OCI-LY7 (cell line): ENCODE measurements around the gene TRAM2. TPM values are rescaled to one million over a fixed set of nuclear protein-coding genes. Genes with fewer than 3 reads are reported as not detected.
A peak's percentile ranks its signal among the peaks of the same experiment; 100 is the strongest.

Source experiments
- BruUV-seq: library from RNA; stranded (reverse); fragments of 400-500 nt; replicated peaks from 2 replicates; lab custom pipeline; 2021; lab: Mats Ljungman, UMichigan
- CTCF ChIA-PET: fragments of 300-600 bp; sonication (Branson Sonifier 250); formaldehyde crosslinking; loops from one replicate; lab custom pipeline; 2022; ENCODE audit warnings: antibody characterized with exemption; ENCODE audit not compliant: unreplicated experiment; lab: Charles Lee
- POLR2A ChIA-PET: fragments of 300-600 bp; sonication (Branson Sonifier 250); formaldehyde crosslinking; loops from one replicate; lab custom pipeline; 2022; ENCODE audit warnings: antibody characterized with exemption; lab: Charles Lee
- DNase-seq: peaks from one replicate; pipeline ENCODE4 v3.0.0-alpha.2; 2015; ENCODE audit warnings: low spot score
- H2AFZ ChIP-seq: fragments of 200-600 bp; sonication (generic), shearing (Covaris generic); 2 replicates; pipeline ENCODE4 v1.6.1; 2014; ENCODE audit warnings: mild to moderate bottlenecking, antibody characterized with exemption, low read length, moderate library complexity
- H3K27ac ChIP-seq: fragments of 200-600 bp; sonication (generic); 2 replicates; pipeline ENCODE4 v1.5.1; 2014; ENCODE audit warnings: mixed run types, low read depth, mild to moderate bottlenecking, moderate library complexity, low read length, inconsistent platforms; ENCODE audit not compliant: poor library complexity, severe bottlenecking
- H3K36me3 ChIP-seq: fragments of 200-600 bp; sonication (generic); 2 replicates; pipeline ENCODE4 v1.6.1; 2014; ENCODE audit warnings: mild to moderate bottlenecking, antibody characterized with exemption, low read length, moderate library complexity, mixed read lengths; ENCODE audit not compliant: insufficient read depth
- H3K4me1 ChIP-seq: fragments of 200-600 bp; sonication (generic); 2 replicates; pipeline ENCODE4 v1.5.1; 2014; ENCODE audit warnings: mild to moderate bottlenecking, low read length; ENCODE audit not compliant: insufficient read depth, poor library complexity, severe bottlenecking
- H3K4me2 ChIP-seq: fragments of 200-600 bp; sonication (generic); 2 replicates; pipeline ENCODE4 v1.6.1; 2014; ENCODE audit warnings: mild to moderate bottlenecking, low read length
- H3K4me3 ChIP-seq: fragments of 200-600 bp; sonication (generic); 2 replicates; pipeline ENCODE4 v1.5.1; 2014; ENCODE audit warnings: mild to moderate bottlenecking, low read depth, low read length; ENCODE audit not compliant: poor library complexity, severe bottlenecking
- H3K79me2 ChIP-seq: fragments of 200-600 bp; sonication (generic); 2 replicates; pipeline ENCODE4 v1.6.1; 2016; ENCODE audit warnings: low read depth, mild to moderate bottlenecking, low read length, moderate library complexity, mixed read lengths; ENCODE audit not compliant: insufficient read depth
- H3K9me2 ChIP-seq: fragments of 200-600 bp; sonication (generic); 2 replicates; pipeline ENCODE4 v1.6.1; 2016; ENCODE audit warnings: mild to moderate bottlenecking, low read length, mixed read lengths; ENCODE audit not compliant: insufficient read depth
- H3K9me3 ChIP-seq: fragments of 200-600 bp; sonication (generic); 2 replicates; pipeline ENCODE4 v1.6.1; 2014; ENCODE audit warnings: mild to moderate bottlenecking, mixed run types, low read length, mixed read lengths
- H4K20me1 ChIP-seq: fragments of 200-600 bp; sonication (generic); 2 replicates; pipeline ENCODE4 v1.6.1; 2014; ENCODE audit warnings: mild to moderate bottlenecking, antibody characterized with exemption, low read length, moderate library complexity, mixed read lengths; ENCODE audit not compliant: insufficient read depth
- CTCF ChIP-seq: fragments of 200-600 bp; sonication (generic); conservative IDR thresholded peaks from 2 replicates; pipeline ENCODE4 v1.5.1; 2014; ENCODE audit warnings: mild to moderate bottlenecking, antibody characterized with exemption, low read length, moderate library complexity, mixed read lengths
- EZH2phosphoT487 ChIP-seq: fragments of 200-600 bp; sonication (generic); IDR thresholded peaks from 2 replicates; pipeline ENCODE4 v1.6.1; 2018; ENCODE audit warnings: low read depth, borderline replicate concordance, mild to moderate bottlenecking, mixed run types, antibody characterized with exemption, low read length, moderate library complexity, mixed read lengths
- intact Hi-C: fragments of 100-400 bp; cut with micrococcal nuclease; formaldehyde crosslinking; loops from one replicate; pipeline ENCODE4 v1.10.0; 2022; ENCODE audit not compliant: unreplicated experiment
- total RNA-seq, 2 experiments: library from RNA; depleted of rRNA in 1 of 2; stranded (reverse); fragments of >200 nt in 1 of 2; shearing (Covaris generic) in 1 of 2; gene quantifications; 2 replicates each; pipeline ENCODE4 v1.2.3, GENCODE V29; 2014 to 2022

Gene TRAM2
- total RNA-seq, 2 experiments from 2014 or later = 19.3 to 38.2 TPM

GRCh38 chr6:52562911-52563310, 13.9 kb downstream of the TRAM2 start:
- peaks cover 56% of the 10 kb centered on the region for H3K4me1 ChIP-seq
- H3K4me2 ChIP-seq = peak overlapping the region; percentile 65
- H3K9me2 ChIP-seq = no peaks in the 10 kb centered on the region
- H3K4me3 ChIP-seq = no peak overlapping the region
- H3K79me2 ChIP-seq = peaks cover 93% of the 10 kb centered on the region
- POLR2A ChIA-PET = interaction anchor here (0.6 to 1.8 kb wide), 11 partner anchors 9 to 144 kb away, joined by 3 to 10 read pairs (median 5); partner anchors contain the start of gene TRAM2
- peaks cover 5% of the 10 kb centered on the region for H4K20me1 ChIP-seq
- H3K36me3 ChIP-seq = peaks cover 42% of the 10 kb centered on the region
- H3K27ac ChIP-seq = no peak overlapping the region
- CTCF ChIA-PET = no interaction called here
- no peak for DNase-seq
- H2AFZ ChIP-seq = no peak overlapping the region
- no peaks in the 10 kb centered on the region for H3K9me3 ChIP-seq
- intact Hi-C loops = no loop called here
- BruUV-seq = no TSS peak
- TF ChIP-seq EZH2phosphoT487 = no peak
- TF ChIP-seq CTCF = no peak

DNA sequence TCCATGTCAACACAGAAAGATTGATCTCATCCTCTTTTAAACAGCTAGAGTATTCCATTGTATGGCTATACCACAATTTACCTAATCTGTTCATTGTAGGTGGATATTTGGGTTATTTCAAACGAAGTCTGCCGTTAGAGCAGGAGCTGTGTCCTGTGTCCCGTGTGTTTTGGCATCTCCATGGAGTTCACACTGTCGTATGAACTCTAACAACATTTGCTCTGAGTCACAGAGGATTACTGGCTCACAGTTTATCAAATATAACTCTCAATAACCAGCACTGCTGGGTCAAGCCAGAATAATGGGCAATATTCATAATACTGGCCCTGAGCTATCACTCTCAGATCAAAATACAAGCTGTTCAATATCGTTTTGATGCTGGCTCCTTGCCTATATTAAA, 16.4 kb downstream of the TRAM2 start:
- Histone ChIP-seq H3K9me2 (no peaks in the 10 kb centered on the region), H4K20me1 (peaks cover 5% of the 10 kb centered on the region), H3K9me3 (no peaks in the 10 kb centered on the region), H3K4me3 (no peak overlapping the region), H3K4me2 (no peak overlapping the region), H3K4me1 (peaks cover 54% of the 10 kb centered on the region), H2AFZ (no peak overlapping the region), H3K27ac (no peak overlapping the region), H3K79me2 (peaks cover 85% of the 10 kb centered on the region), H3K36me3 (peaks cover 37% of the 10 kb centered on the region)
- BruUV-seq = no TSS peak
- no peak for TF ChIP-seq CTCF
- DNase-seq = no peak
- intact Hi-C loops = no loop called here
- ChIA-PET POLR2A (interaction anchor here (0.6 to 0.9 kb wide), 2 partner anchors 16 to 40 kb away, joined by 3 read pairs; no protein-coding TSS in a partner anchor), CTCF (no interaction called here)

DNA sequence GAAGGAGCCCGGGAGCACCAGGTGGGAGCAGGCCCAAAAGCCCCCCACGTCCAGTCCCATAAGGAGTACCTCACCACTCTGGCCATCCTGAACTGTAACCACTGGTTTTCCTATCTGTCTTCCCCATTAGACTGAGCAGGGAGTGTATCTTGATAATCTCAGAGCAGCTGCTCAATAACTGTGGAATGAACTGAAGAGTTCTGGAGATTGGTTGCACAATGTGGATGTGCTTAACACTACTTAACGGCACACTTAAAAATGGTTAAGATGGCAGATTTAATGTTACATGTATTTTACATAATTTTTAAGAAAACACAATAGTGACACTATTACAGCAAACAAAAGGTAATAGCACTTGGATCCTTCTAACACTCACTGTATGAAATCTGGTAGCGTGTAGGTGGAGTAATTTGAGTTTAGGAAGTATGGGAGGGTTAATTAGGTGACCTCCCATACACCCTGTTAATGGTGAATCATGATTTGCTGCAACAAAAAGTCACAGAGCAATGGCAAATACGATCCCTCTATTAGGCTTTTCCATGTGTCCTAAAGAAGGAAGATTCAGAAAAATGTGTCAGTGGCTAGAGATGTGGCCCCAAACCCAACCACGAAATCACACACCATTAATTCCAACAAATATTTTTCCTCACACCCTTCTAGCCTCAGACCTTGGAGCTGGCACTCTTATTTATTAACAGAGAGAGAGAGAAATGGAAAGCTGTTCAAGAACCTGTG, 18.4 kb downstream of the TRAM2 start:
- Histone ChIP-seq H3K9me2 (no peaks in the 10 kb centered on the region), H4K20me1 (peaks cover 5% of the 10 kb centered on the region; the same call in 1 of the 2 replicates), H3K4me2 (peak overlapping the region; percentile 4), H3K4me1 (peaks cover 40% of the 10 kb centered on the region), H3K36me3 (peaks cover 32% of the 10 kb centered on the region), H3K9me3 (no peaks in the 10 kb centered on the region), H3K79me2 (peaks cover 85% of the 10 kb centered on the region; the same call in 1 of the 2 replicates), H3K27ac (no peak overlapping the region), H3K4me3 (no peak overlapping the region), H2AFZ (no peak overlapping the region)
- intact Hi-C loops = no loop called here
- BruUV-seq = no TSS peak
- no peak for DNase-seq
- ChIA-PET POLR2A (interaction anchor here (0.6 to 1.5 kb wide), 7 partner anchors 10 to 103 kb away, joined by 3 to 4 read pairs (median 3); no protein-coding TSS in a partner anchor), CTCF (no interaction called here)
- TF ChIP-seq CTCF (no peak), EZH2phosphoT487 (no peak)
